K562 (cell line): ENCODE results near the gene DAB2. TPM values are rescaled to one million over a fixed set of nuclear protein-coding genes. Genes with fewer than 3 reads are reported as not detected.

Experiments
- ATAC-seq: fragments of 200-7000 bp; cut with Tn5 transposase; 3 replicates; pipeline ENCODE4 v1.9.1; 2020; ENCODE audit warnings: moderate library complexity
- BruUV-seq: library from RNA; stranded (reverse); fragments of 400-500 nt; replicated peaks from 2 replicates; lab custom pipeline; 2021; lab: Mats Ljungman, UMichigan
- CTCF ChIA-PET: fragments of 300-600 bp; formaldehyde crosslinking; extraction: SDS; loops from one replicate; lab custom pipeline; 2021; ENCODE audit warnings: low intra/inter-chr PET ratio; lab: Yijun Ruan, JAX
- POLR2A ChIA-PET: fragments of 300-600, 350-650 bp; sonication (Branson Sonifier 250); formaldehyde crosslinking; extraction: SDS; loops from one replicate; lab custom pipeline; 2021; ENCODE audit warnings: antibody characterized with exemption, inconsistent platforms; lab: Yijun Ruan, JAX
- DNase-seq, 4 experiments: peaks; one replicate each; pipeline versions ENCODE4 v3.0.0 to v3.0.0-alpha.2; 2011 to 2018; ENCODE audit warnings: low spot score in 3 of 4, mixed read lengths in 3 of 4; ENCODE audit errors: extremely low read depth in 1 of 4
- FAIRE-seq: peaks from 2 replicates; lab custom pipeline; 2011; peaks lifted over from hg19 to GRCh38; lab: Jason Lieb, UNC
- H2AFZ ChIP-seq: 2 replicates; pipeline ENCODE4 v1.6.0; 2011; ENCODE audit warnings: low read depth, low read length, control low read depth, inconsistent platforms
- H3K27ac ChIP-seq: fragments of 200-600 bp; 3 replicates; pipeline ENCODE4 v1.8.0; 2011; ENCODE audit warnings: low read depth, mild to moderate bottlenecking, control low read depth, inconsistent platforms, low read length, moderate library complexity, mixed read lengths; ENCODE audit errors: extremely low read depth
- H3K27me3 ChIP-seq, 2 experiments: fragments of 300-600 bp in 1 of 2; 2 replicates in 1 of 2; 3 replicates in 1 of 2; pipeline versions ENCODE4 v1.6.0 to v1.8.0; 2011; ENCODE audit warnings: inconsistent platforms in 2 of 2, low read length in 2 of 2, mild to moderate bottlenecking in 1 of 2, mixed read lengths in 1 of 2, moderate library complexity in 1 of 2; ENCODE audit not compliant: control insufficient read depth in 2 of 2, insufficient read depth in 2 of 2
- H3K36me3 ChIP-seq: fragments of 300-600 bp; 3 replicates; pipeline ENCODE4 v1.8.0; 2011; ENCODE audit warnings: mild to moderate bottlenecking, low read length, inconsistent platforms; ENCODE audit not compliant: control insufficient read depth, insufficient read depth
- H3K4me1 ChIP-seq, 2 experiments: fragments of 200-600 bp in 1 of 2; replicated peaks in 1 of 2; 2 replicates in 1 of 2; 3 replicates in 1 of 2; pipeline versions ENCODE4 v1.5.1 to v1.8.0; 2011; ENCODE audit warnings: inconsistent platforms in 2 of 2, low read length in 2 of 2, mild to moderate bottlenecking in 1 of 2, mixed read lengths in 1 of 2, moderate library complexity in 1 of 2; ENCODE audit not compliant: control insufficient read depth in 2 of 2, insufficient read depth in 2 of 2
- H3K4me2 ChIP-seq: 2 replicates; pipeline ENCODE4 v1.6.1; 2011; ENCODE audit warnings: low read length, control low read depth, inconsistent platforms, mixed read lengths; ENCODE audit not compliant: insufficient read depth
- H3K4me3 ChIP-seq: fragments of 200-600 bp; sonication (generic), shearing (Covaris generic); 2 replicates; pipeline ENCODE4 v1.5.1; 2016; ENCODE audit warnings: control low read depth, inconsistent platforms
- H3K79me2 ChIP-seq: fragments of 200-600 bp; 3 replicates; pipeline ENCODE4 v1.8.0; 2011; ENCODE audit warnings: low read length, inconsistent platforms; ENCODE audit not compliant: control insufficient read depth, insufficient read depth
- H3K9ac ChIP-seq, 2 experiments: 2 replicates each; pipeline versions ENCODE4 v1.6.0 to v1.6.1; 2011; ENCODE audit warnings: low read depth in 2 of 2, low read length in 2 of 2, control low read depth in 1 of 2, inconsistent platforms in 1 of 2, mild to moderate bottlenecking in 1 of 2, mixed read lengths in 1 of 2; ENCODE audit not compliant: insufficient read depth in 1 of 2
- H3K9me1 ChIP-seq: one replicate; pipeline ENCODE4 v1.6.0; 2011; ENCODE audit warnings: inconsistent platforms, mild to moderate bottlenecking, low read length, moderate library complexity; ENCODE audit not compliant: control insufficient read depth, insufficient read depth
- H3K9me3 ChIP-seq: replicated peaks from 2 replicates; pipeline ENCODE4 v1.5.1; 2011; ENCODE audit warnings: low read depth, low read length, inconsistent platforms; ENCODE audit not compliant: control insufficient read depth, insufficient read depth
- H4K20me1 ChIP-seq: replicated peaks from 2 replicates; pipeline ENCODE4 v1.6.1; 2011; ENCODE audit warnings: low read length, inconsistent platforms, mixed read lengths; ENCODE audit not compliant: control insufficient read depth, insufficient read depth
- ESRRB ChIP-seq: fragments of 250-450 bp; sonication (Bioruptor Pico); IDR thresholded peaks from 2 replicates; pipeline ENCODE4 v1.5.0; 2020; ENCODE audit warnings: mild to moderate bottlenecking, moderate library complexity, borderline replicate concordance
- HNRNPLL ChIP-seq: fragments of 200-400 bp; formaldehyde crosslinking; IDR thresholded peaks from 2 replicates; pipeline ENCODE4 v1.6.1; 2017; ENCODE audit warnings: low read length, low read depth, mild to moderate bottlenecking; ENCODE audit not compliant: poor library complexity, severe bottlenecking
- NEUROD1 ChIP-seq: fragments of 150-350 bp; IDR thresholded peaks from 2 replicates; pipeline ENCODE4 v1.6.1; 2014; ENCODE audit warnings: borderline replicate concordance, low read length, low read depth; ENCODE audit not compliant: partially characterized antibody
- NFIX ChIP-seq: fragments of 250-450 bp; sonication (Bioruptor Pico); IDR thresholded peaks from 2 replicates; pipeline ENCODE4 v1.4.0; 2020; ENCODE audit warnings: low read depth, mild to moderate bottlenecking, moderate library complexity
- TAL1 ChIP-seq: fragments of 450-650 bp; IDR thresholded peaks from 2 replicates; pipeline ENCODE4 v1.6.1; 2016; ENCODE audit warnings: mild to moderate bottlenecking
- TFAM ChIP-seq: fragments of 250-450 bp; sonication (Bioruptor Pico); conservative IDR thresholded peaks from 2 replicates; pipeline ENCODE4 v1.5.0; 2021; ENCODE audit warnings: mild to moderate bottlenecking, moderate library complexity
- ZNF436 ChIP-seq: fragments of 250-450, 450-650 bp; sonication (Bioruptor Pico); formaldehyde crosslinking; IDR thresholded peaks from 2 replicates; pipeline ENCODE4 v1.7.0; 2020; ENCODE audit warnings: mild to moderate bottlenecking
- WGBS: fragments of 100-300 bp; shearing (Covaris generic); methylation state at CpG from one replicate; pipeline ENCODE4 v1.1.6; 2016; ENCODE audit warnings: low coverage, mixed read lengths; ENCODE audit not compliant: insufficient coverage; ENCODE audit errors: missing lambda C conversion rate; 5-methylcytosine and 5-hydroxymethylcytosine counted together
- in situ Hi-C: fragments of 300-500 bp; cut with MboI; formaldehyde crosslinking; loops from 4 replicates; pipeline ENCODE4 v1.15.0; 2018; ENCODE audit warnings: inconsistent platforms, mixed read lengths
- intact Hi-C: fragments of 100-400 bp; cut with micrococcal nuclease; formaldehyde crosslinking; loops from 2 replicates; pipeline ENCODE4 v1.14.2; 2022
- polyA plus RNA-seq, 8 experiments: library from polyadenylated mRNA; depleted of rRNA in 4 of 8; stranded (reverse) in 5 of 8; unstranded in 3 of 8; fragments of >200 nt; fragmentation: Nextera tagmentation in 2 of 8; fragmentation: Illumina TruSeq in 1 of 8; extraction: Ambion mirVana in 2 of 8; extraction: Trizol in 1 of 8; gene quantifications; 2 replicates each; pipeline versions ENCODE4 v1.2.1 to v1.2.3, GENCODE V29; 2011 to 2014; ENCODE audit warnings: inconsistent platforms in 1 of 8, missing spikeins in 1 of 8
- total RNA-seq, 7 experiments: library from RNA; depleted of rRNA in 6 of 7; stranded (reverse); fragments of >200 nt in 6 of 7; fragmentation: Illumina TruSeq in 2 of 7; extraction: Trizol in 2 of 7; gene quantifications; 2 replicates each; pipeline versions ENCODE4 v1.2.1 to v1.2.3, GENCODE V29; 2011 to 2021; ENCODE audit warnings: low replicate concordance in 1 of 7
- TF ChIP-seq, protein P1 (sequence below), 2 experiments: fragments of 450-650 bp in 1 of 2; sonication (generic) in 1 of 2; formaldehyde crosslinking in 1 of 2; IDR thresholded peaks in 1 of 2; conservative IDR thresholded peaks in 1 of 2; 2 replicates each; pipeline versions ENCODE4 v1.6.1 to v1.8.1; 2016 to 2023; ENCODE audit warnings: mild to moderate bottlenecking in 2 of 2, moderate library complexity in 2 of 2, inconsistent platforms in 1 of 2, missing genetic modification reagents in 1 of 2

DAB2 gene
- total and polyA plus RNA-seq, 9 of the 15 experiments (the other 6 are each of a cell fraction or from before 2014, with no cell fraction given), result 6.6 to 29.9 (median 24.1) TPM

DNA sequence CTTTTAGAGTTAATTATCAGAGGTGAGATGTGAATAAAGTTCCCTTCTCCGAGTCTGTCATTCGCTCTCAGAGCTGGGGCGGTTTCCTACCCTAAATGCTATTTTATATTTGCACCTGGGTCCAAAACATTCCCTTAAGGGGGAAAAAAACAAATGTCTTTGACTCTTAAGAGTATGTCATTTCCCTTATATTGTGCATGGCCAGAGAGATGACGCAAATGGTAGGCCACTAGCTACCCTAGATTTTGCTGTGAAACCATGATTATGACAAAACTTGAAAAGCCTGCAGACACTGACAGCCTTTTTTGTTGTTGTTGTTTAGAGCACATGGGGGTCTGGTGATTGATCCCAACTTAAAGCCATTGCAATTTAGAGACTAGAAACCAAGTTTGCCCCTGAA, 12.8 kb downstream of the DAB2 start (continued):
- no peak for TF ChIP-seq TAL1
- no peak for TF ChIP-seq HNRNPLL
- no peak for TF ChIP-seq ESRRB (CRISPR knock-in tag)
- TF ChIP-seq TFAM, result no peak
- TF ChIP-seq NEUROD1, result no peak
- TF ChIP-seq, all 486 proteins: peak for 0

DNA sequence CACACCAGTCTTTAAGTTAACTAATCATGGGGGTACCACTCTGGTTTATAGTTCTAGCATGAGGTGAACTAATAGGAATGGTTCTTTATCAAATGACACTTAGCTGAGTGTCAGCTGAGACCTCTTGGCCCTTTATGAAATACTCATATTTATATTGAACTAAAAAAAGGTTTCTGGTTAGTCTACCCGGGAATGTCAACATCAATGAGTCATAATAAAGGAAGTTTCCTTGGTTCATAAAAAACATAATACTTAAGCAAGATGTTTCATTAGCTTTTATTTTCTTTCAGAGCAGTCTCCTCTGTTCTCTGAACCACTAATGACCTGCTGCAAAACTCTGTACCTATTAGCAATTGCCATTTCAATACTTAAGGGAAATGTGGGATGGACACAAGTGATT, 13.7 kb downstream of the DAB2 start:
- no peaks in the 10 kb centered on the region for H3K9me3 ChIP-seq
- no peaks in the 10 kb centered on the region for H4K20me1 ChIP-seq
- H2AFZ ChIP-seq, result no peak overlapping the region
- H3K4me1 ChIP-seq, result no peaks in the 10 kb centered on the region
- no peaks in the 10 kb centered on the region for H3K36me3 ChIP-seq
- ATAC-seq (no peak), FAIRE-seq (no peak), DNase-seq (no peak)
- in situ Hi-C loops (no loop called here), intact Hi-C loops (no loop called here)
- H3K27me3 ChIP-seq, result no peaks in the 10 kb centered on the region
- no peak overlapping the region for H3K4me3 ChIP-seq
- no peak overlapping the region for H3K4me2 ChIP-seq
- no peak overlapping the region for H3K27ac ChIP-seq
- no TSS peak for BruUV-seq
- no peaks in the 10 kb centered on the region for H3K79me2 ChIP-seq
- H3K9me1 ChIP-seq, result no peaks in the 10 kb centered on the region
- no peak overlapping the region for H3K9ac ChIP-seq
- 16% methylated on average over 1 of the region's 1 CpG for WGBS
- TF ChIP-seq, protein P1, sequence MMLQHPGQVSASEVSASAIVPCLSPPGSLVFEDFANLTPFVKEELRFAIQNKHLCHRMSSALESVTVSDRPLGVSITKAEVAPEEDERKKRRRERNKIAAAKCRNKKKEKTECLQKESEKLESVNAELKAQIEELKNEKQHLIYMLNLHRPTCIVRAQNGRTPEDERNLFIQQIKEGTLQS (IDR thresholded peaks at IDR 0.05), result peak; percentile 25; the same call in 1 of the 2 replicates
- TF ChIP-seq, protein P1 (CRISPR knock-in tag; conservative IDR thresholded peaks at IDR 0.05), result no peak
- TF ChIP-seq NFIX (CRISPR knock-in tag), result no peak
- TF ChIP-seq ZNF436 (CRISPR knock-in tag), result no peak
- POLR2A ChIA-PET, result interaction anchor here (7.4 to 10.1 kb wide), 2 partner anchors 8 to 11 kb away, joined by 67 to 84 read pairs; partner anchors contain the start of gene DAB2
- CTCF ChIA-PET, result no interaction called here
